Sigmoid colon (tissue), 4 donors: ENCODE results near the gene SAA1.

Source experiments
- POLR2A ChIP-seq, 2 donors: fragments of 450-650 bp; IDR thresholded peaks; one replicate each; pipeline ENCODE4 v1.6.1; 2016; ENCODE audit warnings: antibody characterized with exemption in 2 of 2, mild to moderate bottlenecking in 2 of 2, moderate library complexity in 2 of 2
- POLR2AphosphoS5 ChIP-seq, 4 donors: sonication (generic); formaldehyde crosslinking; IDR thresholded peaks; one replicate each; pipeline ENCODE4 v1.6.1; 2017; ENCODE audit warnings: antibody characterized with exemption in 4 of 4
- TF ChIP-seq, protein P1 (sequence below), 4 experiments: fragments of 450-650 bp in 3 of 4; fragments of 200-600 bp in 1 of 4; IDR thresholded peaks; one replicate each; pipeline ENCODE4 v1.5.1; 2016 to 2019; ENCODE audit warnings: antibody characterized with exemption in 4 of 4, mild to moderate bottlenecking in 3 of 4, moderate library complexity in 2 of 4

GRCh38 chr11:18270102-18270501, 4.0 kb downstream of the SAA1 start:
- TF ChIP-seq, protein P1, sequence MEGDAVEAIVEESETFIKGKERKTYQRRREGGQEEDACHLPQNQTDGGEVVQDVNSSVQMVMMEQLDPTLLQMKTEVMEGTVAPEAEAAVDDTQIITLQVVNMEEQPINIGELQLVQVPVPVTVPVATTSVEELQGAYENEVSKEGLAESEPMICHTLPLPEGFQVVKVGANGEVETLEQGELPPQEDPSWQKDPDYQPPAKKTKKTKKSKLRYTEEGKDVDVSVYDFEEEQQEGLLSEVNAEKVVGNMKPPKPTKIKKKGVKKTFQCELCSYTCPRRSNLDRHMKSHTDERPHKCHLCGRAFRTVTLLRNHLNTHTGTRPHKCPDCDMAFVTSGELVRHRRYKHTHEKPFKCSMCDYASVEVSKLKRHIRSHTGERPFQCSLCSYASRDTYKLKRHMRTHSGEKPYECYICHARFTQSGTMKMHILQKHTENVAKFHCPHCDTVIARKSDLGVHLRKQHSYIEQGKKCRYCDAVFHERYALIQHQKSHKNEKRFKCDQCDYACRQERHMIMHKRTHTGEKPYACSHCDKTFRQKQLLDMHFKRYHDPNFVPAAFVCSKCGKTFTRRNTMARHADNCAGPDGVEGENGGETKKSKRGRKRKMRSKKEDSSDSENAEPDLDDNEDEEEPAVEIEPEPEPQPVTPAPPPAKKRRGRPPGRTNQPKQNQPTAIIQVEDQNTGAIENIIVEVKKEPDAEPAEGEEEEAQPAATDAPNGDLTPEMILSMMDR (IDR thresholded peaks at IDR 0.05), result no peak
- TF ChIP-seq POLR2A (IDR thresholded peaks at IDR 0.05) (no peak), POLR2AphosphoS5 (IDR thresholded peaks at IDR 0.05) (no peak)
